B cell (primary cell): ENCODE results near the gene PNMA3.

Source experiments
- EZH2 ChIP-seq: IDR thresholded peaks from 2 replicates; pipeline ENCODE4 v1.6.1; 2012; ENCODE audit warnings: borderline replicate concordance, low read depth, mild to moderate bottlenecking, moderate library complexity, low read length; ENCODE audit not compliant: insufficient read depth, poor library complexity, severe bottlenecking
- TF ChIP-seq, protein P1 (sequence below): fragments of 200-600 bp; IDR thresholded peaks from one replicate; pipeline ENCODE4 v1.8.0; 2022; ENCODE audit warnings: antibody characterized with exemption, mild to moderate bottlenecking

DNA sequence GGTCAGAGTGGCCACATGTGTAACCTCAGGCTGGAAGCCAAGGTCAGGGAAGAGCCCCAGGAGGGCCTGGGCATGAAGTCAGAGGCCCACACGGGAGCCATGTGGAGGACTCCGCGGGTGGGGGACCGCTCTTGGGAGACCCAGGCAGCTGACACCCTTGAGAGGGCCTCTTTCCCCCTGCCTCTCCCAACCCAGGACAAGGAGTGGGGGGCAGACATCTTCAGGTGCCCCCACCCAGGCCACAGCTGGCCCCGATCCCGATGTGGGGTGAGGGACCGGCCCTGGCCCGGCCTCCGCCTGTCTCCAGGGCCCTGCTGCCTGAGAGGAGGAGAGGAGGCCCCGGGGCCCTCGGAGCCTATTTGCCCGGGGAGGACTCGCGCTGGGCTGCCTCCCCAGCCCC is 19.1 kb downstream of the PNMA3 start:
- TF ChIP-seq, protein P1, sequence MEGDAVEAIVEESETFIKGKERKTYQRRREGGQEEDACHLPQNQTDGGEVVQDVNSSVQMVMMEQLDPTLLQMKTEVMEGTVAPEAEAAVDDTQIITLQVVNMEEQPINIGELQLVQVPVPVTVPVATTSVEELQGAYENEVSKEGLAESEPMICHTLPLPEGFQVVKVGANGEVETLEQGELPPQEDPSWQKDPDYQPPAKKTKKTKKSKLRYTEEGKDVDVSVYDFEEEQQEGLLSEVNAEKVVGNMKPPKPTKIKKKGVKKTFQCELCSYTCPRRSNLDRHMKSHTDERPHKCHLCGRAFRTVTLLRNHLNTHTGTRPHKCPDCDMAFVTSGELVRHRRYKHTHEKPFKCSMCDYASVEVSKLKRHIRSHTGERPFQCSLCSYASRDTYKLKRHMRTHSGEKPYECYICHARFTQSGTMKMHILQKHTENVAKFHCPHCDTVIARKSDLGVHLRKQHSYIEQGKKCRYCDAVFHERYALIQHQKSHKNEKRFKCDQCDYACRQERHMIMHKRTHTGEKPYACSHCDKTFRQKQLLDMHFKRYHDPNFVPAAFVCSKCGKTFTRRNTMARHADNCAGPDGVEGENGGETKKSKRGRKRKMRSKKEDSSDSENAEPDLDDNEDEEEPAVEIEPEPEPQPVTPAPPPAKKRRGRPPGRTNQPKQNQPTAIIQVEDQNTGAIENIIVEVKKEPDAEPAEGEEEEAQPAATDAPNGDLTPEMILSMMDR = no peak
- no peak for TF ChIP-seq EZH2
